SW480 (cell line): ENCODE data around the gene CD101.
"Not testable (repeated sequence)": the region's sequence is repeated elsewhere in the genome, so short reads cannot be mapped to it uniquely, and the experiment has no call there.

Experiments
- DNase-seq: peaks from one replicate; pipeline ENCODE4 v3.0.0-alpha.2; 2016; ENCODE audit warnings: low spot score

Gene CD101, protein sequence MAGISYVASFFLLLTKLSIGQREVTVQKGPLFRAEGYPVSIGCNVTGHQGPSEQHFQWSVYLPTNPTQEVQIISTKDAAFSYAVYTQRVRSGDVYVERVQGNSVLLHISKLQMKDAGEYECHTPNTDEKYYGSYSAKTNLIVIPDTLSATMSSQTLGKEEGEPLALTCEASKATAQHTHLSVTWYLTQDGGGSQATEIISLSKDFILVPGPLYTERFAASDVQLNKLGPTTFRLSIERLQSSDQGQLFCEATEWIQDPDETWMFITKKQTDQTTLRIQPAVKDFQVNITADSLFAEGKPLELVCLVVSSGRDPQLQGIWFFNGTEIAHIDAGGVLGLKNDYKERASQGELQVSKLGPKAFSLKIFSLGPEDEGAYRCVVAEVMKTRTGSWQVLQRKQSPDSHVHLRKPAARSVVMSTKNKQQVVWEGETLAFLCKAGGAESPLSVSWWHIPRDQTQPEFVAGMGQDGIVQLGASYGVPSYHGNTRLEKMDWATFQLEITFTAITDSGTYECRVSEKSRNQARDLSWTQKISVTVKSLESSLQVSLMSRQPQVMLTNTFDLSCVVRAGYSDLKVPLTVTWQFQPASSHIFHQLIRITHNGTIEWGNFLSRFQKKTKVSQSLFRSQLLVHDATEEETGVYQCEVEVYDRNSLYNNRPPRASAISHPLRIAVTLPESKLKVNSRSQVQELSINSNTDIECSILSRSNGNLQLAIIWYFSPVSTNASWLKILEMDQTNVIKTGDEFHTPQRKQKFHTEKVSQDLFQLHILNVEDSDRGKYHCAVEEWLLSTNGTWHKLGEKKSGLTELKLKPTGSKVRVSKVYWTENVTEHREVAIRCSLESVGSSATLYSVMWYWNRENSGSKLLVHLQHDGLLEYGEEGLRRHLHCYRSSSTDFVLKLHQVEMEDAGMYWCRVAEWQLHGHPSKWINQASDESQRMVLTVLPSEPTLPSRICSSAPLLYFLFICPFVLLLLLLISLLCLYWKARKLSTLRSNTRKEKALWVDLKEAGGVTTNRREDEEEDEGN

DNA sequence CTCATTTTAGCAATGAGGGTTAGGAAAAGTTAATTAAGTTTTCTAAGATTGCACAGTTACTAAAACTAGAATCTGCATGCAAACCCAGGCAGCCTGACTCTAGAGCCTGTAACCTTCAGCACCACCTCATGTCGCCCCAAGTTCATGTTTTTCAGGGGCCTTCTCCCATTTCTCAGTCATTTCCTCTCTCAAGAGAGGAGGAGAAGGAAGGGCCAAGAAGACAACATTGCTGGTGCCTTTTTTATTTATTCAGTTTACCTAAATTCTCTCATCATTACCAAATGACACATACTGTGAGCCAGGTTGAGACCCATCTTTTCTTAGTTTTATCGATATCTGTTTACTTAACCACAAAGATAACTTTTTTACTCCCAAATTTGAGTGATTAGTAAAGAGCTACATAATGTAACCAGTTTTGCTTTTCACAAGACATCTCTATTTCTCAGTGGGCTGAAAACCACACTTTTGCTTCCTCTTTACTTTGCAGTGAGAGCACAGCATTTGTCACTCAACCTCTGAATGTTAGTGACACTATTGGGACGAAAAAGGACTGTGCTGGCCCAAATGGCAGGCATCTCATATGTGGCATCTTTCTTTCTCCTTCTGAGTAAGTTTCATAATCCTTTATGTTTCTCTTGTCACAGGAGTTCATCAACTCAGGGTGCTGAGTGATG lies at the start of gene CD101:
TSS of gene CD101 (plus strand) at position 507 of the 674 bp plus-strand sequence. CDS start at position 565, 58 bp downstream.
- no peak for DNase-seq

DNA sequence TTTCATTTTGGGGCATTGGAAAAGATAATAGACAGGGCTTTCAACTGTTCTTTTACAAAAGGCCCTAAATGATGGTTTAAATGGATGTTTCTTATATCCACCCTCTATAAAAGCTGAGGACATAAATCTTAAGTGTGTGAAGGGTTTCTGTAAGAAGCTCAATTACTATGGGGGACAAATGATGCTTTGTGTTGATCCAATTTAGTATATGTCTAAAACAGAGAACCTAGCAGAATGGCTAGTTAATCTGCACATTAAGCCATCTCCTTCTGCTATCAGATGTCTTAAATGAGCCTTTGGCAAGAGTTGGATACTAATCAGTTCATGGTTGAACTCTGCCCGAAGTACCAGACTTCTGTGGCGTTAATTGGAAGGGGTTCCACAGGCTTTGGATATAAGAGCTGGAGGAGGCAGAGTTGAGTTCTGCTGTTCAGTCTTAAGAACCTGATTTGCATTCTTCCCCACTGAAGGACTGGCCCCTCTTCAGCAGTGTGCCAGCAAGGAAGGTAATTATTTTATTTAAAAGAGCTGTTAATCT lies 48.8 kb upstream of the CD101 start:
- DNase-seq = no peak

DNA sequence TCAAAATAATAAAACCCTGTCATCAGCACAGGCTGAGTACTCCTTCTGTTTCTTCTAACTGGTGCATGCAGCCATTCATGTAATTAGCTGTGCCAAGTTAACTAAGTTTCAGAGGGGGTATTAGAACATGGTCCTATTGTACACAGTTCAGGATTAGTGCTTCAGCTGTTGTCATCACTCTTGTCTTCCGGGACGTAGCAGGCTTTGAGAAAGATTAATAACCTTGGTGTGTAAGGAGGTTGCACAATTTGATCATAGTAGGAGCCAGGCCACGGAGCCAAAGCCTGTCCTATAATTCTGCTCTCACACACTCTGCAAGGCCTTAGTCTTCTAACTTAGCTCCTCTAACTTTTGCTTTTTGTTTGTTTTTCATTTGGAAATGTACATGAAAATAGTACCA lies 47.1 kb upstream of the CD101 start:
- DNase-seq = no peak

DNA sequence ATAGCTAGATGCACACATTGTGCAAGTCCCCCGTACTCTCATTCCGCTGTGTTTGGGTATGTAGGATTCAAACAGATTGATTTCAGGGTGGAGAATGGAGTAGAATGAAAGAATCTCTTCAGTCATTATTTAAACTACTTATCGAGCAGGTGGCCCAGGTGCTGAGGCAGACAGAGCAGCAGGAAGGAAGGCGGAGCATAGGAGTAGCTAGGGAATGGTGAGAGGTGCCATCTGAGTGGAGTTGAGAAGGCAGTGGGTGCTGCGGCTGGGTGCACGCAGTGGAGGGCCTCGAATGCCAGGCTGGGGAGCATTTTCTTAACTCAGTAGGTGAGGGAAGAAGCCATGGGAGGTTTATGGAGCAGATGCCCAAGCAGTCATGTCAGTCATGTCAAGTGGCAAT lies 45.2 kb upstream of the CD101 start:
- no peak for DNase-seq

DNA sequence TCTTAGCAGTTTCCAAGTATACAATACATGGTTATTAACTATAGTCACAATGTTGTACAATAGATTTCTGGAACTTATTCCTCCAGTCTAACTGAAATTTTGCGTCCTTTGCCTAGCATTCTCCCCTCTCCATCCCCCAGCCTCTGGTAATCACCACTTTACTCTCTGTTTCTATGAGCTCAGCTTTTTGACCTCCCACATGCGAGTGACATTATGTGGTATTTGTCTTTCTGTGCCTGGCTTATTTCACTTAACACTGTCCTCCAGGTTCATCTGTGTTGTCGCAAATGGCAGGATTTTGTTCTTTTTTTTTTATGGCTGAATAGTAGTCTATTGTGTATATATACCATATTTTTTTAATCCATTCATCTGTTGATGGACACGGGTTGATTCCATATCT lies 43.9 kb upstream of the CD101 start:
- DNase-seq = no peak

DNA sequence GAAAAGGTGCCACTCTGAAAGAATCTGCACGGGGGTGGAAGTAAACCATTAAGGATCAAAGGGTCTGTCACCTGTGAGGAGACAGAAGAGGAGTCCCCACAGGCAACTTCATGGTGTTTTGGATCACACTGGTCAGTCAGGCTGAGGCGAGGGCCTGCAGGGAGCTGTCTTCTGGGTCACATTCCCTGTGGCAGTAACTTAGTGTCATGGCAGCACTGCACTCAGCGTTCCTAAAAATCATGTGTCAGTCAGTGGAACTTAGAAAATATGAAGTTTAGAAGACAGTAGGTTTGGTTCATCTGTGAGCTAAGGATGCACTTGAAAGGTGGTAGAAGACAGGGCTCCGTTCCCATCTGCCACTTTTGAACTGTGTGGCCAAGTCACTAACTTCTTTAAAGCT lies 43.5 kb upstream of the CD101 start:
- no peak for DNase-seq

DNA sequence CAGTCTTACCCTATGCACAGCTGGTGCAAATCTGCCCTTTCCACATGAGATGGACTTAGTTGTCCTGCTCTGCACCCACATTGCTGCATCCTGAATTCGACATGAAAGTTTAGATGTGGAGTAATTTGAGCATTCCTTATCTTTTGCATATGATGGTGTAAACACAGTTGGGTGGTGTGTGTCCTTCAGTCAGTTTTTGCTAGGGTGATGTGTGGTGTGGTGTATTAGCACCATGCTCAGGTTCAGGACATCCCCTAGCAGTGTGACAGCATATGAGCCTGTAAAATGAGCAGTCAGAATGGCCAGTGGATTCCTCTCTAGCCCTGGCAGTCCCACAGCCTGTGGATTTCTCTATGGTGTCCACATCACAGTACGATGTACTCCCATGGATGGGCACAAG lies 42.6 kb upstream of the CD101 start:
- no peak for DNase-seq

DNA sequence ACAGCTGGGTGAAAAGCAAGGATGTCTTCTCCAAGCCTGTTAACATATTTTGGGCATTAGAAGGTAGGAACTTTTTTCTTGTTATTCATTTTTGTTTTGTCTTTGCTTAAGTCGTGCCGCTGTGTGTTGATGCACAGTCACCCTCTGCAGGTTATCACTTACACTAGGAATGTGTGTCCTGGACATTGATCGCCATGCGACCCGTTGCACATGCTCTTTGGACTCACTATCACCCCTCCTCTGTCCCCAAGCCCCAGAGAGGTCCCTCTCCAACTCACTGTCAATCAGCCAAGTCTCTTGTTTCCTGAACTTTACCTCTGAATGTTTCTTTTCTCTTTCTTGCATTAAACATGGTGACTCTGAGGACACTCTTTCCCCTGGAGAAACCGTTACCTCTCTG lies 40.0 kb upstream of the CD101 start:
- DNase-seq = no peak

DNA sequence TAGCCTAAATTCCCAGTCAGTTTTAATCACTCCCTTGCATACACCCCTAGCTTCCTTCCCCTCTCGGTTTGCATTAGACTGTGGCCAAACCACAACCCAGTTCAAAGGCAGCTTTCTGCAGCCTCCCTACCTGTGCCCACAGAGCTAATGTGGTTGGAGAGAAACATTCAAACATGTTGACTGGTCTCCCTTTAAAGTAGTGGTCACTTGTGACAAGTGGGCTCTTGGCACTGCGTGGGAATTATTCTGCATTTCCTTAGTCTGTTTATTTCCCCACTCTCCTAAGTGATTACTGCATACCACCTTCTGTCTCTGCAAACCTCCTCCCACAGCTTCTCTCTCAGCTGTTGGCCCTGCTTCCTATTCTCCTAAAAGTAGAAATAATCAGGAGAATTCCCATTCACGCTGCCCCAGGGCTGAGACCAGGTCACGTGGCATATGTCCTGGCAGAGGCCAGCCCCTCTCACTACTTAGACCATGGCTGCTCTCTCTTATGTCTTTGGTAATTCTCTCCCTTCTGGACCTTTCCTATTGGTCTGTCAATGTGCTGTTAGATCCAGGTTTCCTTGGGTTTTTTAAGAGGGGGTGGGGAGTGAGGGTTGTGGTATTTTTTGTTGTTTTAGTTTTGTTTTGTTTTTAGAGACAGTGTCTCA lies 38.4 kb upstream of the CD101 start:
- DNase-seq = peak; percentile 89

DNA sequence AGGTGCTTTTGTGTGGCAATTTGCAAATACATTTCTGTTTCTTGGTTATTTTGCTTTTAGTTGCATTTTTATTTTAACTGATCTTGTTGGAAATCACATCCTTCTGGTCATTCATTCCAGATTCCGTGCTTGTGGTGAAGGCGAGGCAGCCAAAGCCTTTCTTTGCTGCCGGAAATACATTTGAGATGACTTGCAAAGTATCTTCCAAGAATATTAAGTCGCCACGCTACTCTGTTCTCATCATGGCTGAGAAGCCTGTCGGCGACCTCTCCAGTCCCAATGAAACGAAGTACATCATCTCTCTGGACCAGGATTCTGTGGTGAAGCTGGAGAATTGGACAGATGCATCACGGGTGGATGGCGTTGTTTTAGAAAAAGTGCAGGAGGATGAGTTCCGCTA lies 34.8 kb upstream of the CD101 start:
- DNase-seq = no peak

DNA sequence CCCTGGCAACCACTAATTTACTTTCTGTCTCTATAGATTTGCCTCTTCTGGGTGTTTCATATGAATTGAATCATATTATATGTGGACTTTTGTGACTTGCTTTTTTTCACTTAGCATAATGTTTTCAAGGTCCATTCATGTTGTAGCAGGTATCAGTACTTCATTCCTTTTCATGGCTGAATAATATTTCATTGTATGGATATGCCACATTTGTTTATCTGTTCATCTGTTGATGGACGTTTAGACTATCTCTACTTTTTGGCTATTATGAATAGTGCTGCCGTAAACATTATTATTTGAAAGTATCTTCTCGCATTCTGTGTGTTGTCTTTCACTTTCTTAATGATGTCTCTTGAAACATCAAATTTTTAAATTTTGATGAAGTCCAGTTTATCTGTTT lies 32.8 kb upstream of the CD101 start:
- DNase-seq = no peak

DNA sequence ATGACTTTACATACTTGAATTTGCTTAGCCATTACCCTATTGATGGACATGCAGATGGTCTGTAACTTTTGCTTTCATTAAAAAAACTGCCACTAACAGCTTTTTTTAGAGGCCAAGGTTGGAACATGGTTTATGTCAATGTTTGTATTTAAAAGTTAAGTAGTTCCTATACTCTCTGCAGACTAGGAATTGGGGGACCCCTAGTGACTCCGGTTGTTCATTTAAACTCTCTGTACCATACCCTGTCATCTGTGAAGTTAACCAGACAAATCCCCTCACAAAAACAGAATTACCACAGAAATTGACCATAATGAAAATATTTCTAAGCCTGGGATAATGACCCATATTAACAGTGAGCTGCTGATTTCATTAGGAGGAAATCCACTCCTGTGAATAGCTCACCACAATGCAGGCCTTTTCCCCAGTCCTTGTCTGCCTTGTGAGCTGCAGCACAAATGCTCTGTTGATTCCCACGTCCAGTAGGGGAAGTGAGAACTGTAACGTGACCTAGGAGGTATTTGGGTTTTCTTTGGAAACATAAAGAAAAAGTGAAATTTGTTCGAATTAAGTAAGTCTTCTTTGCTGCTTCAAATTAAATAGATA lies 30.2 kb upstream of the CD101 start:
- no peak for DNase-seq

DNA sequence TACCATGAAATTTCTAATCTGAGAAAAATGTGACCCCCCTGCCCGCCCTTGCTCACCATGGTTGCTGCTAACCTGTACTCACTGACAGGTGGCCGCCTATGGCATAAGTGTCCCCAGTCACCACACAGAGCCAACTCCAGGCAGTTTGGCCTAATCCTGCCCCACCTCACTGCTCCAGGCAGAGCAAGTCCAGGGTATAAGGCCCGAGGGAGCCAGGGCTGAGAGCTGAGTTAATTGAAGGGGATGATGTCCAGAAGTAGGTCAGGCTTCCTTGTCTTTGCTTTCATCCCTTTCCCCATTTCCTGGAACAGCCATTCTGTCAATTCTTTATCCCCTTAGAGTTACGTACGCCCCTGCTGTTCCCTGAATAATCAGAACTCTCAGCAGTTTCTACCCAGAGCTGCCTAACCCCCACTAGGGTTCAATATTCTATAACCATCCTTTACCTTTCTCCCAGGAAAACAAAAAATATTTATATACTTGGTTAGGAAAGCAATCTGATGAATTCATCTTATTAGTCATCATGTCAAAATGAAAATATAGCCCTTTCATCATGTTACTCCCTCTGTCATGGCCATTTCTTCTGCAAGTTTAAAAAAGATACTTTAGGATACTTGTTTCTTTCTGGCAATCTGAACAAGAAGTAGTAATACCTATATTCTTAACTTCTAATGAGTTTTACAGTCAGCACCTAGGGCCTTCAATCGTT lies 29.4 kb upstream of the CD101 start:
- DNase-seq = no peak

DNA sequence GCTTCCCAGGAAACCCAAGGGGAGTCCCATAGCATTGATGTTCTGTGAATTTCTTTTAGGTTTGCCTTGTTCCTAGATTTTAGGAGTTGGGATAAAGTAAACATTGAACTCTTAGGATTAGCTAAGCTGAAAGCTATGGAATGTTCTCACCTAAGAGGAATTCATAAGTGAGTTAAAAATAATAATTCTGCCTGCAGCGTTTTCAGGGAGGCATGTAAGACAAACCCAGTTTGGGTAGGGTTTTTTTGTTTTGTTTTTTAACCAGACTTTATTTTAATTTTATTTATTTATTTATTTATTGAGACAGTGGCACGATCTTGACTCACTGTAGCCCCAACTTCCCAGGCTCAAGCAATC lies 28.9 kb upstream of the CD101 start:
- DNase-seq = no peak

DNA sequence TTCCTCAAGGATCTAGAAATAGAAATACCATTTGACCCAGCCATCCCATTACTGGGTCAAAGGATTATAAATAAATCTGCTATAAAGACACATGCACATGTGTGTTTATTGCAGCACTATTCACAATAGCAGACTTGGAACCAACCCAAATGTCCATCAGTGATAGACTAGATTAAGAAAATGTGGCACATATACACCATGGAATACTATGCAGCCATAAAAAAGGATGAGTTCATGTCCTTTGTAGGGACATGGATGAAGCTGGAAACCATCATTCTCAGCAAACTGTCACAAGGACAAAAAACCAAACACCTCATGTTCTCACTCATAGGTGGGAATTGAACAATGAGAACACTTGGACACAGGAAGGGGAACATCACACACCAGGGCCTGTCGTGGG lies 21.3 kb upstream of the CD101 start:
- not testable (repeated sequence) for DNase-seq

DNA sequence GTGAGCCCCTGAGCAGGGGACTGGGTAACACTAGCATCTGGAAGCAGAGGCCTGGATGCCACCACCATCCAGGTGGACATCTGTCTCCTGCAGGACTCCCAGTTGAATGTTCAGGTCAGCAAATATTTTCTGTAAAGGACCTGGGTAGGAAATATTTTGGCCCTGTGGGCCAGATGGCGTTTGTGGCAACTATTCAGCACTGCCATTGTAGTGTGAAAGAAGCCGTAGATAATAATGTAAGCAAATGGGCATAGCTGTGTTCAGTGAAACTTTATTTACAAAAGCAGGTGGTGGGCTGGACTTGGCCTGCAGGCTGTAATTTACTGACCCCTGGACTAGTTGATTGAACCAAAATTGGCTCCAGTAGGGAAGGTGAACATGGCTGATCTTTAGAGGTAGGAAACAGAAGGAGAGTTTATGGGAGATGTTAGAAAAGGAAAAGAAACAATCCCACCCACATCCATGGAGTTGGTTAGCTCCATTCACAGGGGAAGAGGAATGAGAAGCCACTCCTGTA lies 20.0 kb upstream of the CD101 start:
- DNase-seq = no peak

DNA sequence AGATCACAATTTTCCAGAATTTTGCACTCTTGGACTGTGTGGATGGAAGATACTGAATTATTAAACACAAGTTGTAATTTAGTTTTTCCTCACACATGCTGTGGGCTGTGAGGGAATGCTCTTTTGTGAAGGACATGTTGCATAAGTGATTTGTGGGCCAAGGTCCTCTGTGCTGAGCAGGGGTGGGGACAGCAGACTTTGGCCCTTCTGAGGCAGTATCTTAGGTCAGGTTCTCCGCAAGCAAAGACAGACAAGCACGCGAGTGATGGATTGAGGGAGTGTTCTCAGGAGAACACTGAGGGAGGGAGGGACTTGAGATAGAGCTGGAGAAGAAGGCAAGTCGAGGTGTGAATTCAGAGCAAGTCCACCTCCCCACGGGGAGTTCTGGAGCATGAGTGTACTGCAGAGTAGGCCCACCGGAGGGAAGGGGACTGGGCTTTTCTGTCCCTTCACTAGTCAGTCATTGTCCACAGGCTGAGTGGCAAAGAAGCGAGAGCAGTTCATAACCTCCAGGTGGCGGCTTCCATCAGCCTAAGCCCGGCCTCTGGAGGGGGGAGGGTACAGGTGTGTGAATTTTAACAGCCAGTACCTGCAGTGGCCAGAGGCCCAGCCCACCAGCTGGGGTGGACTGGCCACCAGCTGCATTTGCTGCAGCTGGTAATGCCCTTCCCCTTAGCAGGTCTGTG lies 19.1 kb upstream of the CD101 start:
- no peak for DNase-seq

DNA sequence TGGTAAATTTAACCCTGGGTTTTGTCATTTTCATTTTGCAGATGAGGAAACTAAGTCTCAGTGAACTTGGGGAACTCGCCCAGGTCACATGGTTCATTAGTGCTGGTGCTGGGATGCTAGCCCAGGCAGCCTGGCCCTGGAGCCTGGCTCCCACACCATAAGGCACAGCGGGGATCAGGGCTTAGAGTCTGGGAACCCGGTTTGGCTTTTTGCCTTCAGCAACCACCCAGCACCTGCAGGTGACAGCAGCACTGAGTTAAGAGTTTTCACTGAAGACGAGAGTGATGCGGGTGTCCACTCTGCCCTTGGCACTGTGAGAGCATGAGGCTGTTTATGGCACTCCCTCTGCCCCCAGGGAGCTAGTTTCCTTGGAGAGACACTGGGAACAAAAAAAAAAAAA lies 18.4 kb upstream of the CD101 start:
- DNase-seq = no peak

DNA sequence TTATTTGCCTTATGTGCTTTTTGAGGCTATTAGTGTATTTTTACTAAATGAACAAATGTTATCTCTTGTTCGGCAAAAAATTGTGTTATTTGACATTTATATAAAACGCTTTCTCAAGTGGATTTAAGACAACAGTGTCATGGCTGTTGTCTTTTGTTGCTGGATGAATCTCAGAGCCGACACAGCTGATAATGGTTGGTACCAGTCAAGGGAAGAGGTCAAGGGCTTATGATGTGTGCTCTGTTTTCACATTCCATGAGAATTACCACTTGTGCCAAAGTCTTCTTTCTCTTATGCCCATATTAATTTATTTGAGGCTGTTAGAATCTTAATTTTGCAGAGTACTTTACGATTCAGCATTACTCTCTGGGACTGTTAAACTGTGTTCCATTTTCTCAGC lies 17.9 kb upstream of the CD101 start:
- no peak for DNase-seq
